Fibroblast of the aortic adventitia (primary cell): Measurements from ENCODE around the gene NAV2. TPM values are rescaled to one million over a fixed set of nuclear protein-coding genes. Genes with fewer than 3 reads are reported as not detected.

Experiments used
- DNase-seq: peaks from one replicate; pipeline ENCODE4 v3.0.0-alpha.2; 2010; ENCODE audit warnings: low read depth
- H3K4me3 ChIP-seq: 2 replicates; pipeline ENCODE4 v1.5.1; 2011; ENCODE audit warnings: low read depth, mild to moderate bottlenecking, control low read depth, low read length, moderate library complexity
- CTCF ChIP-seq: IDR thresholded peaks from 2 replicates; pipeline ENCODE4 v1.5.1; 2011; ENCODE audit warnings: mild to moderate bottlenecking, low read length, control low read depth, inconsistent platforms; ENCODE audit not compliant: insufficient read depth
- total RNA-seq: library from RNA; depleted of rRNA; stranded (reverse); fragments of >200 nt; gene quantifications from 2 replicates; pipeline ENCODE4 v1.2.3, GENCODE V29; 2012; ENCODE audit warnings: low replicate concordance

Gene NAV2
- total RNA-seq, 1 donor: 44.6 TPM

GRCh38 chr11:19715373-19715772 is 2.7 kb downstream of the NAV2 start:
- no peak for TF ChIP-seq CTCF
- DNase-seq: peak; percentile 91
- H3K4me3 ChIP-seq: peak overlapping the region; percentile 92

GRCh38 chr11:19718051-19718450 is 5.4 kb downstream of the NAV2 start:
- no peak overlapping the region for H3K4me3 ChIP-seq
- DNase-seq: no peak
- no peak for TF ChIP-seq CTCF

GRCh38 chr11:19718951-19719350 is 6.3 kb downstream of the NAV2 start:
- no peak for TF ChIP-seq CTCF
- H3K4me3 ChIP-seq: no peak overlapping the region
- DNase-seq: no peak

- TF ChIP-seq CTCF: no peak
- no peak overlapping the region for H3K4me3 ChIP-seq
- no peak for DNase-seq
These were observed 7.3 kb downstream of the NAV2 start for GRCh38 chr11:19719960-19720359.

- no peak for DNase-seq
- no peak overlapping the region for H3K4me3 ChIP-seq
These were observed 8.5 kb downstream of the NAV2 start for GRCh38 chr11:19721176-19721575.

GRCh38 chr11:19722702-19723101 is 10.1 kb downstream of the NAV2 start:
- no peak overlapping the region for H3K4me3 ChIP-seq
- DNase-seq: no peak
- no peak for TF ChIP-seq CTCF

More at GRCh38 chr11:19721176-19721575, 8.5 kb downstream of the NAV2 start:
- no peak for TF ChIP-seq CTCF
